Measurements from ENCODE around the gene WTIP.

WTIP gene

DNA sequence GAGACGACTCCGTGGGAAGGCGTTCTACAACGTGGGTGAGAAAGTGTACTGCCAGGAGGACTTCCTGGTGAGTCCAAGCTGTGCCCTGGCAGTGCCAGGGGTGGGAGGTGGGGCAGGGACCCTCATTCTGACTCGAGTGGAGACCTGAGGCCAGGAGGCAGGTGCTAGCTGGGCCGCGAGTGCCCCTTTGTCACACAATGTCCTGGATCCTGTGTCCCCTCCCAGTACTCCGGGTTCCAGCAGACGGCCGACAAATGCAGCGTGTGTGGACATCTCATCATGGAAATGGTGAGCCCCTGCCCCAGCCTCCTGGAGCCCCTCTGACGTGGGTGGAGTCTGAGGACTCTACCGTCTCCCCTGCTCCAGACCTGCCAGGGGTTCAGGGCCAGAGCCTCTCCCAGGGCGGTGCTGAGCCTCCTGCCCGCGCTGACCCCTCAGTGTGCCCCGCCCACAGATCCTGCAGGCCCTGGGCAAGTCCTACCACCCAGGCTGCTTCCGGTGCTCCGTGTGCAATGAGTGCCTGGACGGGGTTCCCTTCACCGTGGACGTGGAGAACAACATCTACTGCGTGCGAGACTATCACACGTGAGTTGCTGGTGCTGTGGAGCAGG lies 11.6 kb downstream of the WTIP start:
- DNase-seq (ENCODE audit: low read depth, low spot score) = no peak
- WGBS (ENCODE audit: insufficient coverage, insufficient read length) = no CpG with 5 or more reads among the region's 25 CpGs

DNA sequence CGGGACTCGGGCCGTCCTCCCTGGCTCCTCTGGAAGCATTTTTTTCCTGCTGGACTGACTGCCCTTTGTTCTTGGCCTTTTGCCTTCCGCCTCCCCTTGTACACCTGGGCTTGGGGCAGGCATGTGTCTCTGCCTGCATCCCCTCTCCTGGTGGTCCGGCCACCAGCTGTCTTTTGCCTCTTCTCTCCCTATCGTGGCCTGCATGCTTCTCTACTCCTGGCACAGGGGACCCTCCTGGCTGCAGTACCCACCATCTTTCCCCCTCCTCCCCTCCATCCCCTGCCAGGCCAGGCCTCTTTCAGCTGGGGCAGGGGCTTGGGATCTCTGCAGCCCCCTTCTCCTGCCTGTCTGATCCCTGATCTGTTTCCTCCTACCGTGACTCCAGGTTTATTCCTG lies 12.1 kb downstream of the WTIP start:
- H3K9me3 ChIP-seq (ENCODE audit: control insufficient read depth, insufficient read depth, low read length) = no peaks in the 10 kb centered on the region
- DNase-seq (ENCODE audit: low read depth, low spot score) = no peak
- no peak overlapping the region for H3K4me3 ChIP-seq (ENCODE audit: low read length)
- H3K4me1 ChIP-seq (ENCODE audit: control insufficient read depth, insufficient read depth, low read length) = no peaks in the 10 kb centered on the region
- no CpG with 5 or more reads among the region's 7 CpGs for WGBS (ENCODE audit: insufficient coverage, insufficient read length)
- H3K36me3 ChIP-seq (ENCODE audit: control insufficient read depth, insufficient read depth, low read length) = peaks cover 17% of the 10 kb centered on the region
- no peaks in the 10 kb centered on the region for H3K27me3 ChIP-seq (ENCODE audit: control insufficient read depth, insufficient read depth, low read length)
- no peak overlapping the region for H3K27ac ChIP-seq (ENCODE audit: low read length)

More for the DNA sequence above, 11.6 kb downstream of the WTIP start:
- H3K36me3 ChIP-seq (ENCODE audit: control insufficient read depth, insufficient read depth, low read length) = peaks cover 17% of the 10 kb centered on the region
- no peaks in the 10 kb centered on the region for H3K9me3 ChIP-seq (ENCODE audit: control insufficient read depth, insufficient read depth, low read length)
- H3K27me3 ChIP-seq (ENCODE audit: control insufficient read depth, insufficient read depth, low read length) = no peaks in the 10 kb centered on the region
- H3K4me1 ChIP-seq (ENCODE audit: control insufficient read depth, insufficient read depth, low read length) = no peaks in the 10 kb centered on the region
- no peak overlapping the region for H3K4me3 ChIP-seq (ENCODE audit: low read length)
- no peak overlapping the region for H3K27ac ChIP-seq (ENCODE audit: low read length)

- peaks cover 17% of the 10 kb centered on the region for H3K36me3 ChIP-seq (ENCODE audit: control insufficient read depth, insufficient read depth, low read length)
Measured at GRCh38 chr19:34494601-34495000, 13.0 kb downstream of the WTIP start.

GRCh38 chr19:34495416-34495815 lies 13.9 kb downstream of the WTIP start:
- H3K4me1 ChIP-seq (ENCODE audit: control insufficient read depth, insufficient read depth, low read length) = peaks cover 4% of the 10 kb centered on the region; the same call in 1 of the 2 replicates
- no peak for DNase-seq (ENCODE audit: low read depth, low spot score)
- no CpG with 5 or more reads among the region's 18 CpGs for WGBS (ENCODE audit: insufficient coverage, insufficient read length)
- no peak overlapping the region for H3K4me3 ChIP-seq (ENCODE audit: low read length)
- peaks cover 17% of the 10 kb centered on the region for H3K36me3 ChIP-seq (ENCODE audit: control insufficient read depth, insufficient read depth, low read length)
- no peaks in the 10 kb centered on the region for H3K9me3 ChIP-seq (ENCODE audit: control insufficient read depth, insufficient read depth, low read length)
- H3K27me3 ChIP-seq (ENCODE audit: control insufficient read depth, insufficient read depth, low read length) = no peaks in the 10 kb centered on the region
- H3K27ac ChIP-seq (ENCODE audit: low read length) = no peak overlapping the region

More at GRCh38 chr19:34494601-34495000, 13.0 kb downstream of the WTIP start:
- Histone ChIP-seq H3K27ac (ENCODE audit: low read length) (no peak overlapping the region), H3K27me3 (ENCODE audit: control insufficient read depth, insufficient read depth, low read length) (no peaks in the 10 kb centered on the region), H3K4me3 (ENCODE audit: low read length) (no peak overlapping the region), H3K4me1 (ENCODE audit: control insufficient read depth, insufficient read depth, low read length) (no peaks in the 10 kb centered on the region), H3K9me3 (ENCODE audit: control insufficient read depth, insufficient read depth, low read length) (no peaks in the 10 kb centered on the region)
- no CpG with 5 or more reads among the region's 11 CpGs for WGBS (ENCODE audit: insufficient coverage, insufficient read length)
- DNase-seq (ENCODE audit: low read depth, low spot score) = no peak

- Histone ChIP-seq H3K4me3 (ENCODE audit: low read length) (no peak overlapping the region), H3K4me1 (ENCODE audit: control insufficient read depth, insufficient read depth, low read length) (peaks cover 10% of the 10 kb centered on the region; the same call in 1 of the 2 replicates), H3K36me3 (ENCODE audit: control insufficient read depth, insufficient read depth, low read length) (peaks cover 17% of the 10 kb centered on the region), H3K9me3 (ENCODE audit: control insufficient read depth, insufficient read depth, low read length) (no peaks in the 10 kb centered on the region), H3K27me3 (ENCODE audit: control insufficient read depth, insufficient read depth, low read length) (no peaks in the 10 kb centered on the region), H3K27ac (ENCODE audit: low read length) (no peak overlapping the region)
- no peak for DNase-seq (ENCODE audit: low read depth, low spot score)
- WGBS (ENCODE audit: insufficient coverage, insufficient read length) = no CpG with 5 or more reads among the region's 15 CpGs
Measured at GRCh38 chr19:34497112-34497805, 15.7 kb downstream of the WTIP start.

DNA sequence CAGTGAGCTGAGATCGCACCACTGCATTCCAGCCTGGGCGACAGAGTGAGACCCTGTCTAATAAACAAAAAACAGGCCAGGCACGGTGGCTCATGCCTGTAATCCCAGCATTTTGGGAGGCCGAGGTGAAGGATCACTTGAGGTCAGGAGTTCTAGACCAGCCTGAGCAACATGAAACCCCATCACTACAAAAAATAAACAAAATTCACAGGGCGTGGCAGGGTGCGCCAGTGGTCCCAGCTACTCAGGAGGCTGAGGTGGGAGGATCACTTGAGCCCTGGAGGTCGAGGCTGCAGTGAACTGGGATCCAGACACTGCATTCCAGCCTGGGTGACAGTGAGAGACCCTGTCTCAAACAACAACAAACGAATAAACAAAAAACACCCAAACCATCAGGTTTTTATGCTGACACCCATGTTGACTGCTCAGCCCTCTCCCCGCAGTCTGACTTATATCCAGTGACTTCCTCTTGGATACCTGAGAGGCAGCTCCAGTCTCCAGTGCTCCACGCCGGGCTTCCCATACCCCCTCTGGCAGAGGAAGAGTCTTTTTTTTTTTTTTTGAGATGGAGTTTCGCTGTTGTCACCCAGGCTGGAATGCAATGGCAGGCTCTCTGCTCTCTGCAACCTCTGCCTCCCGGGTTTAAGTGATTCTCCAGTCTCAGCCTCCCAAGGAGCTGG lies 17.7 kb downstream of the WTIP start:
- no peak overlapping the region for H3K27ac ChIP-seq (ENCODE audit: low read length)
- H3K9me3 ChIP-seq (ENCODE audit: control insufficient read depth, insufficient read depth, low read length) = no peaks in the 10 kb centered on the region
- H3K36me3 ChIP-seq (ENCODE audit: control insufficient read depth, insufficient read depth, low read length) = 0 out of 2 replicates have a peak, but pooled peaks cover 8% of the 10 kb centered on the region
- no peak overlapping the region for H3K4me3 ChIP-seq (ENCODE audit: low read length)
- no CpG with 5 or more reads among the region's 13 CpGs for WGBS (ENCODE audit: insufficient coverage, insufficient read length)
- peaks cover 10% of the 10 kb centered on the region; the same call in 1 of the 2 replicates for H3K4me1 ChIP-seq (ENCODE audit: control insufficient read depth, insufficient read depth, low read length)
- DNase-seq (ENCODE audit: low read depth, low spot score) = no peak
- H3K27me3 ChIP-seq (ENCODE audit: control insufficient read depth, insufficient read depth, low read length) = no peaks in the 10 kb centered on the region

- no peaks in the 10 kb centered on the region for H3K9me3 ChIP-seq (ENCODE audit: control insufficient read depth, insufficient read depth, low read length)
- WGBS (ENCODE audit: insufficient coverage, insufficient read length) = no CpG with 5 or more reads among the region's 25 CpGs
- H3K4me3 ChIP-seq (ENCODE audit: low read length) = no peak overlapping the region
- no peaks in the 10 kb centered on the region for H3K27me3 ChIP-seq (ENCODE audit: control insufficient read depth, insufficient read depth, low read length)
- H3K27ac ChIP-seq (ENCODE audit: low read length) = no peak overlapping the region
- H3K36me3 ChIP-seq (ENCODE audit: control insufficient read depth, insufficient read depth, low read length) = no peaks in the 10 kb centered on the region
- peaks cover 10% of the 10 kb centered on the region; the same call in 1 of the 2 replicates for H3K4me1 ChIP-seq (ENCODE audit: control insufficient read depth, insufficient read depth, low read length)
- DNase-seq (ENCODE audit: low read depth, low spot score) = no peak
Measured at GRCh38 chr19:34500656-34501120, 19.1 kb downstream of the WTIP start.

- WGBS (ENCODE audit: insufficient coverage, insufficient read length) = no CpG with 5 or more reads among the region's 40 CpGs
- H3K27me3 ChIP-seq (ENCODE audit: control insufficient read depth, insufficient read depth, low read length) = no peaks in the 10 kb centered on the region
Measured at GRCh38 chr19:34501339-34502320, 20.1 kb downstream of the WTIP start.

GRCh38 chr19:34502582-34503411 lies 21.2 kb downstream of the WTIP start:
- DNase-seq (ENCODE audit: low read depth, low spot score) = no peak
- H3K36me3 ChIP-seq (ENCODE audit: control insufficient read depth, insufficient read depth, low read length) = no peaks in the 10 kb centered on the region
- no peaks in the 10 kb centered on the region for H3K27me3 ChIP-seq (ENCODE audit: control insufficient read depth, insufficient read depth, low read length)
- no peaks in the 10 kb centered on the region for H3K9me3 ChIP-seq (ENCODE audit: control insufficient read depth, insufficient read depth, low read length)
- H3K4me1 ChIP-seq (ENCODE audit: control insufficient read depth, insufficient read depth, low read length) = peaks cover 10% of the 10 kb centered on the region; the same call in 1 of the 2 replicates
- H3K4me3 ChIP-seq (ENCODE audit: low read length) = no peak overlapping the region
- WGBS (ENCODE audit: insufficient coverage, insufficient read length) = no CpG with 5 or more reads among the region's 15 CpGs
- H3K27ac ChIP-seq (ENCODE audit: low read length) = no peak overlapping the region

More at GRCh38 chr19:34501339-34502320, 20.1 kb downstream of the WTIP start:
- Histone ChIP-seq H3K4me1 (ENCODE audit: control insufficient read depth, insufficient read depth, low read length) (peaks cover 10% of the 10 kb centered on the region; the same call in 1 of the 2 replicates), H3K9me3 (ENCODE audit: control insufficient read depth, insufficient read depth, low read length) (no peaks in the 10 kb centered on the region), H3K36me3 (ENCODE audit: control insufficient read depth, insufficient read depth, low read length) (no peaks in the 10 kb centered on the region), H3K4me3 (ENCODE audit: low read length) (no peak overlapping the region), H3K27ac (ENCODE audit: low read length) (no peak overlapping the region)
- DNase-seq (ENCODE audit: low read depth, low spot score) = peak; percentile 83

All from iPS DF 6.9 (cell line).